Inflammatory macrophage (primary cell): ENCODE data around the gene ZNF180.
"Not testable (repeated sequence)": the region's sequence is repeated elsewhere in the genome, so short reads cannot be mapped to it uniquely, and the experiment has no call there.

Source experiments
- DNase-seq, 2 donors: peaks; one replicate each; pipeline ENCODE4 v3.0.0-alpha.2; 2020 to 2022
- total RNA-seq, 18 experiments: gene quantifications; one replicate each; lab custom pipeline; 2026; ENCODE audit warnings: mixed read lengths in 6 of 18, inconsistent platforms in 2 of 18; lab: John Stamatoyannopoulos, UW

The ZNF180 gene
- 2.9 to 19.1 (median 10.6) reads per million in 18 experiments for total RNA-seq

GRCh38 chr19:44499962-44500949 is at the start of gene ZNF180:
TSS of gene ZNF180 (minus strand) at chr19:44500522. CDS start at chr19:44497334, 3,188 bp downstream.
- peak; percentile 96 to 97 for DNase-seq

- DNase-seq: no peak
Measured at GRCh38 chr19:44549507-44549906, 49.2 kb upstream of the ZNF180 start.

- no peak for DNase-seq
Measured at GRCh38 chr19:44548736-44549135, 48.4 kb upstream of the ZNF180 start.

- no peak for DNase-seq
Measured at GRCh38 chr19:44544031-44544430, 43.7 kb upstream of the ZNF180 start.

GRCh38 chr19:44542671-44543070 is 42.3 kb upstream of the ZNF180 start:
- no peak for DNase-seq

- DNase-seq: no peak
Measured at GRCh38 chr19:44540736-44541135, 40.4 kb upstream of the ZNF180 start.

GRCh38 chr19:44539991-44540390 is 39.7 kb upstream of the ZNF180 start:
- DNase-seq: no peak

- DNase-seq: no peak
Measured at GRCh38 chr19:44539236-44539826, 39.0 kb upstream of the ZNF180 start.

GRCh38 chr19:44535361-44535760 is 35.0 kb upstream of the ZNF180 start:
- not testable (repeated sequence) for DNase-seq

GRCh38 chr19:44532819-44533218 is 32.5 kb upstream of the ZNF180 start:
- DNase-seq: no peak

GRCh38 chr19:44530777-44531176 is 30.5 kb upstream of the ZNF180 start:
- peak in 1 of 2 donors; percentile 1 for DNase-seq

GRCh38 chr19:44529536-44529935 is 29.2 kb upstream of the ZNF180 start, which contains the start of gene CEACAM20:
TSS of gene CEACAM20 (minus strand) at chr19:44529675. CDS start at chr19:44529509, 166 bp downstream.
- no peak for DNase-seq

- no peak for DNase-seq
Measured at GRCh38 chr19:44527554-44527953, 27.2 kb upstream of the ZNF180 start.

- no peak for DNase-seq
Measured at GRCh38 chr19:44525721-44526430, 25.6 kb upstream of the ZNF180 start.

- DNase-seq: no peak
Measured at GRCh38 chr19:44521370-44521769, 21.0 kb upstream of the ZNF180 start.

GRCh38 chr19:44517146-44517545 is 16.8 kb upstream of the ZNF180 start:
- DNase-seq: no peak

- DNase-seq: no peak
Measured at GRCh38 chr19:44515907-44516306, 15.6 kb upstream of the ZNF180 start.

- no peak for DNase-seq
Measured at GRCh38 chr19:44515031-44515430, 14.7 kb upstream of the ZNF180 start.

- DNase-seq: peak; percentile 16 to 22
Measured at GRCh38 chr19:44512326-44513298, 12.3 kb upstream of the ZNF180 start.

- no peak for DNase-seq
Measured at GRCh38 chr19:44509478-44509877, 9.2 kb upstream of the ZNF180 start.

GRCh38 chr19:44499559-44499958 is 763 bp downstream of the ZNF180 start:
- DNase-seq: no peak

GRCh38 chr19:44498988-44499387 is 1.3 kb downstream of the ZNF180 start:
- no peak for DNase-seq
